GM18858 (cell line): ENCODE measurements around the gene PRMT7.

Experiments
- ATAC-seq: cut with Tn5 transposase; IDR thresholded peaks from one replicate; pipeline ENCODE4 v1.9.1; 2021; ENCODE audit not compliant: unreplicated experiment

Gene PRMT7

GRCh38 chr16:68300734-68301459, 9.9 kb upstream of the PRMT7 start:
- ATAC-seq = no peak

- no peak for ATAC-seq
These were observed 4.2 kb upstream of the PRMT7 start for GRCh38 chr16:68306633-68307032.

- no peak for ATAC-seq
These were observed 1.0 kb upstream of the PRMT7 start for GRCh38 chr16:68309799-68310198.

- ATAC-seq = no peak
These were observed 414 bp upstream of the PRMT7 start for GRCh38 chr16:68310437-68310773.

GRCh38 chr16:68313116-68313515, 2.3 kb downstream of the PRMT7 start:
- no peak for ATAC-seq

- peak; percentile 60 for ATAC-seq
These were observed 8.5 kb downstream of the PRMT7 start for GRCh38 chr16:68319185-68319908.

GRCh38 chr16:68324336-68324735, 13.5 kb downstream of the PRMT7 start:
- no peak for ATAC-seq

GRCh38 chr16:68324780-68325357, 14.1 kb downstream of the PRMT7 start:
- ATAC-seq = no peak

GRCh38 chr16:68328151-68328859, 17.5 kb downstream of the PRMT7 start:
- peak; percentile 53 for ATAC-seq

GRCh38 chr16:68328860-68329390, 18.1 kb downstream of the PRMT7 start:
- no peak for ATAC-seq

GRCh38 chr16:68331879-68332410, 21.1 kb downstream of the PRMT7 start:
- no peak for ATAC-seq

- ATAC-seq = no peak
These were observed 21.7 kb downstream of the PRMT7 start for GRCh38 chr16:68332411-68333121.

- no peak for ATAC-seq
These were observed 24.4 kb downstream of the PRMT7 start for GRCh38 chr16:68335175-68335574.

- ATAC-seq = no peak
These were observed 27.7 kb downstream of the PRMT7 start for GRCh38 chr16:68338326-68339119.

- ATAC-seq = no peak
These were observed 28.4 kb downstream of the PRMT7 start for GRCh38 chr16:68339214-68339613.

GRCh38 chr16:68342620-68343019, 31.8 kb downstream of the PRMT7 start:
- ATAC-seq = no peak

GRCh38 chr16:68343137-68343536, 32.3 kb downstream of the PRMT7 start:
- no peak for ATAC-seq

GRCh38 chr16:68344252-68344651, 33.4 kb downstream of the PRMT7 start:
- no peak for ATAC-seq

- no peak for ATAC-seq
These were observed 34.6 kb downstream of the PRMT7 start for GRCh38 chr16:68345351-68345810.
